NCI-H2171 treated with DMSO at 0.1 percent for 48 hours (cell line): Measurements from ENCODE around the gene CENPS.
"Not testable (repeated sequence)": the region's sequence is repeated elsewhere in the genome, so short reads cannot be mapped to it uniquely, and the experiment has no call there.

Source experiments
- DNase-seq: peaks from one replicate; lab custom pipeline; 2025; lab: John Stamatoyannopoulos, UW

CENPS gene

DNA sequence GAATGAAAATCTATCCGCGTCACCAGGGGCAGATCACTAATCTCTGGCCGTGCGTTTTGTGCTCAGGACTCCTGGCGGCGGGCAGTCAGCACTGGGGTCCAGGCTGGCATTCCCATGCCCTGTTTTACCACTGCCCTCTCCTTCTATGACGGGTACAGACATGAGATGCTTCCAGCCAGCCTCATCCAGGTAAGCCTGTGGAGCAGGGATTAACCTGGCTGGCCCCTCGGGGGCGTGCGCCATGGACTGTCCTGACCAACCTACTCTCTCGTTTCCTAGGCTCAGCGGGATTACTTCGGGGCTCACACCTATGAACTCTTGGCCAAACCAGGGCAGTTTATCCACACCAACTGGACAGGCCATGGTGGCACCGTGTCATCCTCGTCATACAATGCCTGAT lies 10.9 kb upstream of the CENPS start:
- no peak for DNase-seq

DNA sequence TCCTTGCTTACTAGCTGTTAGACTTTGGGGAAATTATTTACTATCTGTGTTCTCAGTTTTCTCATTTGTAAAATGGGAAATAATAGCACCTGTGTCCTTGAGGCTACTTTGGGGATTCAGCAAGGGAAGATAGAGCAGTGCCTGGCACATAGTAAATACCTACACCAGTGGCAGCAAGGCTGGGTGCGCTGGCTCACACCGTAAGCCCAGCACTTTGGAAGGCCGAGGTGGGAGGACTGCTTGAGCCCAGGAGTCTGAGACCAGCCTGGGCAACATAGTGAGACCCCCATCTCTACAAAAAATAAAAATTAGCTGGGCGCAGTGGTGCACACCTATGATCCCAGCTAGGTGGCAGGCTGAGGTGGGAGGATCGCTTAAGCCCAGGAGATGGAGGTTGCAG lies 8.6 kb upstream of the CENPS start:
- no peak for DNase-seq

DNA sequence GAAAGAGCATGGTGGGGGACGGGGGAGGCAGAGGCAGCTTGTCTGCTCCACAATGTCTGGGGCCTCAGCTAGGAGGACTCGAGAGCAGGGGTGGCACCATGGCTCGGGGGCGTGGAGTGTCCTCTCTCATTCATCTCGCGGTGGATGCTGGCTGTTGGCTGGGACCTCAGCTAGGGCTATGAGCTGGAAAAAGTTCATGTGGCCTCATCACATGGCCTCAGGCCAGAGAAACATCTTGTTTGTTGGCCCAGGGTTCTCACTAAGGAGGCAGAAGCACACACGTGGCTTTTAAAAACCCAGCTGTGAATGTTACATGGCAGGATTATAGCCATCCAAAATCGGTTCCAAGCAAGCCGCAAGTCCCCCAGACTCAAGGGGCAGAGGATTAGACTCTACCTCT lies 6.2 kb upstream of the CENPS start:
- no peak for DNase-seq

DNA sequence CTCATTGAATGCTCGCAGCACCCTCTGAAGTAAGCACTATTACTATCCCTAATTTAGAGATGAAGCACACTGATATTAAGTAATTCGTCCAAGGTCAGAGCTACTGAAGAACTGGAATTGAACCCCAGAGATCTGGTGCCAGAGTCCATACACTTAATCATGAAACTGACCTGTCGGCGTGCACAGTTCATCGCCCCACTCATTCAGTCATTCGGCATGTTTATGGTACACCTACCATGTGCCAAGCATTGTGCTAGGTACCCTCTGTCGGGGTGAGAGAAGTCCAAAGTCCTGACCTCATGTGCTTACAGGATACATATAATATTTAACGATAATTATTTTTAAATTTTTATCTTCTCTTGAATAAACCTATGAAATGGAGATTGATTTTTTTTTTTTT lies 5.6 kb upstream of the CENPS start:
- DNase-seq = no peak

DNA sequence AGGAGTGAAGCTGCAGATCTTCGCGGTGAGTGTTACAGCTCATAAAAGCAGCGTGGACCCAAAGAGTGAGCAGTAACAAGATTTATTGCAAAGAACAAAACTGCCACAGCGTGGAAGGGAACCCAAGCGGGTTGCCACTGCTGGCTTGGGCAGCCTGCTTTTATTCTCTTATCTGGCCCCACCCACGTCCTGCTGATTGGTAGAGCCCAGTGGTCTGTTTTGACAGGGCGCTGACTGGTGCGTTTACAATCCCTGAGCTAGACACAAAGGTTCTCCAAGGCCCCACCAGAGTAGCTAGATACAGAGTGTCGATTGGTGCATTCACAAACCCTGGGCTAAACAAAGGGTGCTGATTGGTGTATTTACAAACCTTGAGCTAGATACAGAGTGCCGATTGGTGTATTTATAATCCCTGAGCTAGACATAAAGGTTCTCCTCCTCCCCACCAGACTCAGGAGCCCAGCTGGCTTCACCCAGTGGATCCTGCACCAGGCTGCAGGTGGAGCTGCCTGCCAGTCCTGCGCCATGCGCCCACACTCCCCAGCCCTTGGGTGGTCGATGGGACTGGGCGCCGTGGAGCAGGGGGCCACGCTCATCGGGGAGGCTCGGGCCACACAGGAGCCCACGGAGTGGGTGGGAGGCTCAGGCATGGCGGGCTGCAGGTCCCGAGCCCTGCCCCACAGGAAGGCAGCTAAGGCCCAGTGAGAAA lies 4.3 kb upstream of the CENPS start:
- not testable (repeated sequence) for DNase-seq

DNA sequence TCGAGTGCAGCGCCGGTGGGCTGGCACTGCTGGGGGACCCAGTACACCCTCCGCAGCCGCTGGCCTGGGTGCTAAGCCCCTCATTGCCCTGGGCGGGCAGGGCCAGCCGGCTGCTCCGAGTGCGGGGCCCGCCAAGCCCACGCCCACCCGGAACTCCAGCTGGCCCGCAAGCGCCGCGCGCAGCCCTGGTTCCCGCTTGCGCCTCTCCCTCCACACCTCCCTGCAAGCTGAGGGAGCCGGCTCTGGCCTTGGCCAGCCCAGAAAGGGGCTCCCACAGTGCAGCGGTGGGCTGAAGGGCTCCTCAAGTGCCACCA lies 3.7 kb upstream of the CENPS start:
- not testable (repeated sequence) for DNase-seq

DNA sequence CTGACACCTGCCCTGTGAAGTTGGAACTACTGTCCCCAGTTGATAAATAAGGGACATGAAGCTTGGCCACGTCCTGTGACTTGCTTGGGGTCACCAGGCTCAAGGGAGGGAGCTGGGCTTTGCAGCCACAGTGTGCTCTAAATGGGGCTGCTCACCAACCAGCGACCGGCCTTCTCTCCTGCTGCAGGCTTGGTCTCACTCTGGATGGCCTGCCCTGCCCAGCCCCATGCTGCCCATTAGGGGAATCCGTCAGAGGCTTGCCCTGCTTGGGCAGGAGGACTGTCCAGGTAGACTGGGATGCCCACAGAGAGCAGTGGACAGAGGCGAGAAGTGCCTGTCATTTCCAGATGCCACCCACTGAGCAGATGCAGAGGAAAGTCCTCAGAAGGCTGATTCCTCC lies 1.2 kb upstream of the CENPS start:
- no peak for DNase-seq

DNA sequence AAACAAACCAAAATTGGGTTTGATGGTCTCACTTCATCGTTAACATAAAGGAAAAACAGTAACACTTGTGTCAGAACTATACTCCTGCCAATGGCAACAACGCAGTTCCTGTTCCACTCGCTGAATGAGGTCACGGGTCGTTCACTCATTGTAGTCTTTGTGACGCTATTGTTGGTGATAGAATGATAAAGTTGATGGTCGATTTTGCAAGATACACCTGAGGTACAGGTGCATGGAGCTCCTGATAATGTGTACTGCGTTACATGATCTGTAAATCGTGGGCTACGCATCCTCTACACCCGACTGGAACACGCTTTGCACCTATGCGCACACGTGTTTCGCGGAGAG lies 391 bp upstream of the CENPS start:
- DNase-seq = no peak

DNA sequence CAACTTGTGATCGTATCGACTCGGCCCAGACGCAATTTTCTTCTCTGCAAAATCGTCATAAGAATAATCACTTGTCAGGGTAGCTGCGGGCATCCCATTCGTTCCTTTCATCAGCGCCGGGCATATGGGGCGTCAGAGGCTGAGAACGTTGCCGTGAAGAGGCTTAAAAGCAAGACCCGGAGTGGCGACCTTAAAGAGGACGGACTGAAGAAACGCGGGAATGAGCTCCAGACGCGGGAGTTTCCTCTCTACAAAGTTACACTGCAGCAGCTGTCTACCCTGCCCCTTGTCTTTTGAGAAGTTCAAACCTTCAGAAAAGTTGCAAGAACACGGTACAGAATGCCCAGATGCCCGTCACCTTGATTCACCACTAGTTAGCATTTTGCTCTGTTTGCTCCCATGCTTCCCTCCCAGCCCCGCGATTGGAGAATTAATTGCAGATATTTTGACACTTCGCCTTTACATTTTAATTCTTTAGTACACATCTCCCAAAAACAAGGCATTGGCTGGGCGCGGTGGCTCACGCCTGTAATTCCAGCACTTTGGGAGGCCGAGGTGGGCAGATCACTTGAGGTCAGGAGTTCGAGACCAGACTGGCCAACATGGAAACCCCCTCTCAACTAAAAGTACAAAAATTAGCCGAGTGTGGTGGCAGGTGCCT lies 967 bp downstream of the CENPS start:
- DNase-seq = no peak

DNA sequence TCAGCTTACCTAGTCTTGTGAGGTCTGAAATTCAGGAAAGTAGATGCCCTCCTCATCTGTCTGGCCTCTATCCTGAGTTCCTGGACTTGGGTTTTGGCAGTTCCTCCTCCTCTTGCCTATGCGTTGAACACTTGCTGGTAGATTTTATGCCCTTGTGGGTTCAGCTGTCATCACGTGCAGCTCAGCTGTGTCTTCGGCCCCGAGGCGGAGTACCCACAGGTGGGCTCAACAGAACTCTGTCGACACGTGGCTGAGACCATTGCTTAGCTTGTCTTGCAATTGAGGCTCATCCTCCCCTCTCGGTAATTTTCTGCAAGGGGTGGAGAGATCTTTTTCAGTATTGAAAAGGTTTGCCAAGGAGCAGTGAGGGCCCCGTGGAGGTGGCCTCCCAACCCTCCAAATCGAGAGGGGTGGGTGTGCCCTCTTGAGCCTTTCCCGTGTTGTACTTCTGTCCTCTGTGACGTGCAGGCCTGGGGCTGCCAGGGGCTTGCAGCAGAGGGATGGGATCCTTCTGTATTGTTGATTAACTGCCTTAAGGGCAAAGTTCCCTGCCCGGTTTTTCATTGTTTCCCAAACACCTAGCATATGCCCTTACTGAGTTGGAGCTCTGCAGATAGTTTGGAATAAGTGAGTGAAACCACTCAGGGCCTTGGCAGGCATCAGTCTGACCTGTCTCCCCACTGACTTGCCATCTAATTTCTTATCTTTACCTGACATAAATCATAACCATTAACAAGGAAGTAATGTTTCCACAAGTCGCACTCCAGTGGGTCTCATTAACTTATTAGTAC lies 2.9 kb downstream of the CENPS start:
- no peak for DNase-seq

DNA sequence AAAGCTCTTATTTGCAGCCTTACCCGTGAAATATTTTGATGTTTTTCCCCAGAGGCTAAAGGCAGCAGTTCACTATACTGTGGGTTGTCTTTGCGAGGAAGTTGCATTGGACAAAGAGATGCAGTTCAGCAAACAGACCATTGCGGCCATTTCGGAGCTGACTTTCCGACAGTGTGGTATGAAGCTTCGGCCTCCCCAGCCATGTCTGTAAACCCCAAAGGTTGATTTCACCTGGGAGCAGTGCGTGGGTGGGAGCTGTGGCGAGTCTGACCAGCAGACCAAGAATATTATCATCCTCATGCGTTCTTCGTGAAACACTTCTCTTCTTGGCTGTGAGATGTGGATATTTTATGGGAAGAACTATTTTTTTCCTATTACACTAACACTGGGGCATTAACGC lies 3.6 kb downstream of the CENPS start:
- no peak for DNase-seq

DNA sequence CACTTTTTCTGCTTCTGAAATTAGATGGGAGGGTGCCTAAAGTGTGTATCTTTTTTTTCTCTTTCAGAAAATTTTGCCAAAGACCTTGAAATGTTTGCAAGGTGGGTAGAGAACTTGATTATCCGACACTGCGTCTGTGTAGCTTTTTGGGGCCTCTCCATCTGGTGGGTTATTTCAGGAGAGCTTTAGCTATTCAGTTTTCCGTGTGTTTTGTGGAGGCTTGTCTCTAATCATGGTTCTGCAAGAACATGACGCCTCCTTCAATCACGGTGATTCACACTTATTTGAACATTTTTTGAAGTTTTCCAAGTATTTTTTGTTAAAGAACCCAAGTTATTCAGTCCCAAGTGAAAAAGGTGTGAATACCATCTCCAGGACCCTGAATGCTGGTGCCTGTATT lies 4.4 kb downstream of the CENPS start:
- DNase-seq = no peak

DNA sequence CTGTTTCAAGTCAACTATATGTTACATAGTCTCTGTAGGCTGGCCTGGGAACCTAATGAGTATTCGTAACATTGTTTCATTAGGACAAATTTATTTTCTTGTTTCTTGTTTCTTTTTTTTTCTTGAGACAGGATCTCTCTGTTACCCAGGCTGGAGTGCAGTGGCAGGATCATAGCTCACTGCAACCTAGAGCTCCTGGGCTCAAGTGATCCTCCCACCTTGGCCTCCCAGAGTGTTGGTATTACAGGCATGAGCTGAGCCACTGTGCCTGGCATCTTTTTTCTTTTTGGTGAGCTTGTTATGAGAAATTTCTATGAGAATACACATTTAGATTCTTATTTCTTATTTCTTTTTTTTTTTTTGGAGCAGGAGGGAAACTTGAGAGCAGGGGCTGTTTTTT lies 6.8 kb downstream of the CENPS start:
- no peak for DNase-seq

DNA sequence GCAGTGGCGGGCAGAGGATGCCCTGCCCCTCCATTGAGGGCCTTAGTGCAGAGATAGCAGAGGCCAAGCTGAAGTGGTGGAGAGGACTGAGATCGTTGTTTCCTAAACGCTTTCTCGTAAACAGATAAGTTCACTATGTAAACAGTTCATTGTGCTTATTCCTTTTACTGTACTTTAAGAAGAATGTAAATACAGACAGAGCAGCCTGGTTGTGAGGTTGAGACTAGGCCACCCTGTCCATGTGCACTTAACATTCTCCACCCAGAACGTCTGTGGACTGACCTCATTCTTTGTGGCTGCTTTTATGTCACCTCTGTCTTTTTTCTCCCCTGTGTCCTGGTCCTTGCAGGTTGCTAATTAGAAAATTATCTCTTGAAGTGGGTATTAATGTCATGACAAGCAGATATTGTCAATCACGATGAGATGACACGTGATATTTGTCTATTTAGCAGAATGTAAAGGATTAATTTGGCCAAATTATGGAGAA lies 8.5 kb downstream of the CENPS start:
- no peak for DNase-seq

DNA sequence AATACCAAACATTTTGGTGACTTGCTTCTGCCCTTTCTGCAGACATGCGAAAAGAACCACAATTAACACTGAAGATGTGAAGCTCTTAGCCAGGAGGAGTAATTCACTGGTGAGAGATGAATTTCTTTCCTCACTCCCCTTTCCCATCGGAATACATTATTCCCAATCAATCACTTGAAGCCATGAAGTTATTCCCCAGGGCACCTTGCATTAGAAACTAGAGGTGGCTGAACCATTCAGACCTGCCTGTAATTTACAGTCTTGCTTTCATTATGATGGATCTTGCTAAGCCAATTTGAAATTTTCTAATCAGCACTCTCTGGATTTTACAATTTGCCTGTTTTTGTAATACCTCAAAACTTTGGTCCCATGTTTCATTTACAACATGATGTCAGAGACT lies 10.1 kb downstream of the CENPS start:
- DNase-seq = no peak

DNA sequence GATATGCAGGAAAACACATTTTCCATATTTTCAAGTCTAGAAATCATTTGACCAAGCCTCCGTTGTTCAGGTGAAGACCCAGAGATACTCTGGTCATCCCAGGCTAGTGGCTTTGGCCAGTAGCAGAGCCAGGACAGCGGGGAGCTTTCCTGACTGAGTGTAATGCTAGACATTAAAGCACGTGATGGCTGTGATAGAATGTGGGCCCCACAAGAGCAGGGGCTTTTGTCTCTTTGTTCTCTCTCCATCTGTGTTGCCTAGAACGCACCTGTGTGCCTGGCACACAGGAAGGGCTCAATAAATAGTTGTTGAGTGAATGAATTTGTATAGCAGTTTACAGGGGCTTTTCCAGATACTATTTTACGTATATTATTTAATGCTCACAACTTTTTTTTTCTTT lies 10.6 kb downstream of the CENPS start:
- DNase-seq = no peak

DNA sequence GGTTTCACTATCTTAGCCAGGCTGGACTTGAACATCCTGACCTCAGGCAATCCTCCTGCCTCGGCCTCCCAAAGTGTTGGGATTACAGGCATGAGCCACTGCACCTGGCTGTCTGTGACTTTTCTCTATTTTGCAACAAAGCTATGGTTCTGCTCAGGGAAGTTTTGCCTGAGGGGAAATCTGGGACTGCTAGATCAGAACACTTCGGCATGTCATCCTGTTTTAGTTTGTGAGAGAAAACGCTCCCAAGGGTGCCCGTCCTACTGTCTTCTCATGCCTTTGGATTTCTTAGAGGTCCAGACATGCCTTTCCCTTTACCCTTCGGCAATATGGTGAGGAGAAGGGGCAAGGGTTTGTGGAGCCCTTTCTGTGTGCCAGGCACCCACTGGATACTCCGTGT lies 14.0 kb downstream of the CENPS start:
- no peak for DNase-seq

DNA sequence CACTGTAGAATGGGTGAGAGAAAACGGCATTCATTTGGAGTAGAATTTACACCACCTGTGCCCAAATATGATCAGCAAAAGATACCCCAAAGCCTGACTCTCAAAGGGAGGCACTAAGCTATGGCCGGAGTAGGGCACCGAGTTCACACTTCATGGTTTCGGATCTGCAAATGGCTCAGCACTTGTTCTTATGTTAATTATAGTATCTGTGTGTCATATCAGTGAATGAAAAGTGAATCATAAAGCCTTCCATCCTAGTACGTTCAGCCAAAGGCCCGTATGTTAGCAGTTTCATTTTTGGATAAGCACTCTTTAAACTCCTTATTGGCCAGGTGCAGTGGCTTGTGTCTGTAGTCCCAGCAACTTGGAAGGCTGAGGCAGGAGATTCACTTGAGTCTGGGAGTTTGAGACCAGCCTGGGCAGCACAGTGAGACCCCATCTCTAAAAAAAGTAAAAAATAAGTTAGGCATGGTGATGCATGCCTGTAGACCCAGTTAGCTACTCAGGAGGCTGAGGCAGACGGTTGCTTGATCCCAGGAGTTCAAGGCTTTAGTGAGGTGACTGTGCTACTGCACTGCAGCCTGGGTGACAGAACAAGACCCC lies 14.7 kb downstream of the CENPS start:
- DNase-seq = no peak

DNA sequence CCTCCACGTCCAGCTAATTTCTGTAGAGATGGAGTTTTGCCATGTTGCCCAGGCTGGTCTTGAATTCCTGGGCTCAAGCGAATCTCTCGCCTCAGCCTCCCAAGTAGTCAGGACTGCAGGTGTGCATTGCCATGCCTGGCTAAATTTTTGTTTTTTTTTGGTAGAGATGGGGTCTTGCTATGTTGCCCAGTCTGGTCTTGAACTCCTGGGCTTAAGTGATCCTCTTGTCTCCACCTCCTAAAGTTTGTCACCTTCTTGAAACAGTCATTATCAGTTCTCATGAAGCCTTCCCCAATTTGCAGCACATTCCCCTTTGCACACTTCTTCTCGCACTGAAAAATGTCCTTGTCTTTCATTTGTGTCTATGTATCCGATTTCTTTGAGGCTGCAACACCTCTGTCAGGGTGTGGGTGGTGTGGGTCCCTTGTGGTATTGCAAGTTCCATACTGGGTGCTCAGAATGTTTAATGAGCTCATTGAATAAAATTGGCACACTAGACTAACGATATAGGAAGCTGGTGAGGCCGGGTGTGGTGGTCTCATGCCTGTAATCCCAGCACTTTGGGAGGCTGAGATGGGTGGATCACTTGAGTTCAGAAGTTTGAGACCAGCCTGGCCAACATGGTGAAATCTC lies 16.7 kb downstream of the CENPS start:
- DNase-seq = no peak

DNA sequence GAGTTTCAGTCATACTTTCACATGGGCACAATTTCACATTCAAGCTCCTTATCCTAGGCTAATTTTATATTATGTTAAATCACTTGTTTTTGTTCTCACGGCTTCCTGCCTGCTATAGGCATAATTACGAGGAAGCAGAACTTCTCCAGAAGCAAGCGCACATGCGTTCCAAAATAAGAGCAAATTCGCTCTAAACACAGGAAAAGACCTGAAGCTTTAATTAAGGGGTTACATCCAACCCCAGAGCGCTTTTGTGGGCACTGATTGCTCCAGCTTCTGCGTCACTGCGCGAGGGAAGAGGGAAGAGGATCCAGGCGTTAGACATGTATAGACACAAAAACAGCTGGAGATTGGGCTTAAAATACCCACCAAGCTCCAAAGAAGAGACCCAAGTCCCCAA lies 19.5 kb downstream of the CENPS start, which contains the start of gene CORT:
TSS of gene CORT (plus strand) at position 281 of the 400 bp plus-strand sequence. CDS start 193 bp downstream, outside the sequence.
- no peak for DNase-seq

DNA sequence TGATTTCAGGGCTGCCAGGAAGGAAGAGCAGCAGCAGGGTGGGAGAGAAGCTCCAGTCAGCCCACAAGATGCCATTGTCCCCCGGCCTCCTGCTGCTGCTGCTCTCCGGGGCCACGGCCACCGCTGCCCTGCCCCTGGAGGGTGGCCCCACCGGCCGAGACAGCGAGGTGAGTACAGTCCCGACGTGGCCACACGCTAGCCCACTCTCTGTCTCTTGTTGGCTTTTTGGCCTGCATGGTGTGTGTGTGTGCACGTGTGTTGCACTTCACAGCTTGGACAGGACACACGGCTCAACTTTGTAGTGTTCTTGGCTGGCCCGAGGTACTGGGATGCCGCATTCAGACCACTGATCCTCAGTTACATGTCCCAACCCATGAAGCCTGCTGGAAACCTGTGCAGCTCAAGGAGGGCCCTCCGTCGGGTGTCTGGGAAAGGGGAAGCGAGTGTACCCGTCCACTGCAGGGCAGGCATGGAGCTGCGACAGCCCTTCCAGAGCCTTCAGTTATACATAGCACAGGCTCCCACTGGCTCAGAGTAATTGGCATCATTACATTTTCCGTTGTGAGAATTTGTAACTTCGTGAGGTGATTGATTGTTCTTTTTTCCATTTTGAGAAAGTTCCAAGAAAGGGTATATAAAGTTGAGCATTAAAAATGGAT lies 20.1 kb downstream of the CENPS start:
- DNase-seq = no peak

DNA sequence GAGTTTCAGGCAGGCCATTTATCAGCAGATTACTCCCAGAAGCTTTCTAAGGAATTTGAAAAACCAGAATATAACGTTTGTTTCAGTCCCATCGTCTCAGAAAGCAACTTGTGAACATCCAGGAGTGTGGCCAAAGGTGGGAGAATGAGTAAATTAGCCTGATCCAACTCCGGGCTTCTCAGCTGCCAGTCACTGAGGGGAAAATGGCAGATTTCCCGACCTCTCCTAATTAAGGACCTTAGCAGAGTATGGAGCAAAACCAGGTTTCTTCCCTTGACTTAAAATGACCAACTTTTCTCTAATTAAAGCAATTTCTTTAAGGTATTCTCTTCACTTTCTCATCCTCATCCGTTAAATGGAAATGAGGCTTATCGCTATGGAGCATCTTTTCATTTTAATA lies 20.6 kb downstream of the CENPS start:
- DNase-seq = peak; percentile 51
